AG04450 (cell line): ENCODE data around the gene GFOD1. TPM values are rescaled to one million over a fixed set of nuclear protein-coding genes. Genes with fewer than 3 reads are reported as not detected.

ENCODE experiments used
- CTCF ChIA-PET: fragments of 300-600, 350-600 bp; formaldehyde crosslinking; extraction: SDS; loops from one replicate; lab custom pipeline; 2022; ENCODE audit warnings: antibody characterized with exemption, inconsistent platforms; lab: Charles Lee
- POLR2A ChIA-PET: fragments of 350-600 bp; formaldehyde crosslinking; extraction: SDS; loops from one replicate; lab custom pipeline; 2021; ENCODE audit warnings: antibody characterized with exemption, inconsistent platforms; lab: Yijun Ruan, JAX
- DNase-seq: peaks from one replicate; pipeline ENCODE4 v3.0.0-alpha.2; 2011; ENCODE audit warnings: low read depth, low spot score
- H3K27ac ChIP-seq: one replicate; pipeline ENCODE4 v1.5.1; 2012; ENCODE audit warnings: low read depth, low read length, control low read depth
- H3K27me3 ChIP-seq: one replicate; pipeline ENCODE4 v1.6.0; 2012; ENCODE audit warnings: low read length; ENCODE audit not compliant: control insufficient read depth, insufficient read depth
- H3K4me3 ChIP-seq: 2 replicates; pipeline ENCODE4 v1.5.1; 2011; ENCODE audit warnings: mild to moderate bottlenecking, low read depth, low read length, control low read depth
- H3K9me3 ChIP-seq: 2 replicates; pipeline ENCODE4 v1.5.1; 2012; ENCODE audit warnings: low read length; ENCODE audit not compliant: control insufficient read depth, insufficient read depth
- polyA plus RNA-seq: library from polyadenylated mRNA; depleted of rRNA; stranded (reverse); fragments of >200 nt; gene quantifications from 2 replicates; pipeline ENCODE4 v1.2.3, GENCODE V29; 2011
- TF ChIP-seq, protein P1 (sequence below): IDR thresholded peaks from 2 replicates; pipeline ENCODE4 v1.5.1; 2011; ENCODE audit warnings: low read depth, low read length, control low read depth, inconsistent platforms

The GFOD1 gene
- polyA plus RNA-seq, 1 experiment, result 3.0 TPM

GRCh38 chr6:13378669-13379590, 108.5 kb downstream of the GFOD1 start:
- no peak for DNase-seq
- POLR2A ChIA-PET, result no interaction called here
- Histone ChIP-seq H3K4me3 (no peak overlapping the region), H3K27me3 (no peaks in the 10 kb centered on the region), H3K9me3 (no peaks in the 10 kb centered on the region), H3K27ac (no peak overlapping the region)
- TF ChIP-seq, protein P1, sequence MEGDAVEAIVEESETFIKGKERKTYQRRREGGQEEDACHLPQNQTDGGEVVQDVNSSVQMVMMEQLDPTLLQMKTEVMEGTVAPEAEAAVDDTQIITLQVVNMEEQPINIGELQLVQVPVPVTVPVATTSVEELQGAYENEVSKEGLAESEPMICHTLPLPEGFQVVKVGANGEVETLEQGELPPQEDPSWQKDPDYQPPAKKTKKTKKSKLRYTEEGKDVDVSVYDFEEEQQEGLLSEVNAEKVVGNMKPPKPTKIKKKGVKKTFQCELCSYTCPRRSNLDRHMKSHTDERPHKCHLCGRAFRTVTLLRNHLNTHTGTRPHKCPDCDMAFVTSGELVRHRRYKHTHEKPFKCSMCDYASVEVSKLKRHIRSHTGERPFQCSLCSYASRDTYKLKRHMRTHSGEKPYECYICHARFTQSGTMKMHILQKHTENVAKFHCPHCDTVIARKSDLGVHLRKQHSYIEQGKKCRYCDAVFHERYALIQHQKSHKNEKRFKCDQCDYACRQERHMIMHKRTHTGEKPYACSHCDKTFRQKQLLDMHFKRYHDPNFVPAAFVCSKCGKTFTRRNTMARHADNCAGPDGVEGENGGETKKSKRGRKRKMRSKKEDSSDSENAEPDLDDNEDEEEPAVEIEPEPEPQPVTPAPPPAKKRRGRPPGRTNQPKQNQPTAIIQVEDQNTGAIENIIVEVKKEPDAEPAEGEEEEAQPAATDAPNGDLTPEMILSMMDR, result no peak
- CTCF ChIA-PET, result interaction anchor here (0.9 kb wide), 1 partner anchor 21 kb away, joined by 3 read pairs; no protein-coding TSS in a partner anchor

GRCh38 chr6:13377054-13377758, 110.2 kb downstream of the GFOD1 start:
- Histone ChIP-seq H3K27me3 (no peaks in the 10 kb centered on the region), H3K4me3 (no peak overlapping the region), H3K27ac (no peak overlapping the region), H3K9me3 (no peaks in the 10 kb centered on the region)
- TF ChIP-seq, protein P1, result no peak
- CTCF ChIA-PET, result no interaction called here
- DNase-seq, result no peak
- POLR2A ChIA-PET, result no interaction called here

- H3K27ac ChIP-seq, result no peak overlapping the region
- H3K4me3 ChIP-seq, result no peak overlapping the region
- H3K9me3 ChIP-seq, result no peaks in the 10 kb centered on the region
- ChIA-PET CTCF (no interaction called here), POLR2A (no interaction called here)
- TF ChIP-seq, protein P1, result no peak
- no peaks in the 10 kb centered on the region for H3K27me3 ChIP-seq
- no peak for DNase-seq
Measured at GRCh38 chr6:13375360-13375878, 112.0 kb downstream of the GFOD1 start.

- Histone ChIP-seq H3K4me3 (no peak overlapping the region), H3K27ac (no peak overlapping the region), H3K27me3 (no peaks in the 10 kb centered on the region), H3K9me3 (no peaks in the 10 kb centered on the region)
- ChIA-PET POLR2A (no interaction called here), CTCF (no interaction called here)
- TF ChIP-seq, protein P1, result no peak
- no peak for DNase-seq
Measured at GRCh38 chr6:13373919-13374318, 113.5 kb downstream of the GFOD1 start.

DNA sequence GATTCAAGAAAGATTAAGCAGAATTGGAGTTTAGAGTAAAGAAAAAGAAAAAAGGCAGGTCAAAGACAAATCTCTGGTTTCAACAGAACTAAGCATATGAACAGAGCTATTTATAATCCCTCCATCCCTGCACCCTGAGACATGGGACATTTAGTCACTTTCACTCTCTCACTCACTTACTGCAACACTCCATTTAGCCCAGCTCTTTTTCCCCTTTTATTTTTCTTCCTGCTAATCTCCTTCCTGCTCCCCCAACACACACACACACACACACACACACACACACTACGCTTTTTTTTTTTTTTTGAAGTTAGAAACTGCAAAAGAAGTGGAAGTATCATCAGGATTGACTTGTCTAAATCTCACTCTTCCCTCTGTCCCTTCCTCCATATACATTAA, 113.9 kb downstream of the GFOD1 start:
- DNase-seq, result no peak
- POLR2A ChIA-PET, result no interaction called here
- Histone ChIP-seq H3K27me3 (no peaks in the 10 kb centered on the region), H3K4me3 (no peak overlapping the region), H3K9me3 (no peaks in the 10 kb centered on the region), H3K27ac (no peak overlapping the region)
- TF ChIP-seq, protein P1, result no peak
- CTCF ChIA-PET, result interaction anchor here (0.6 kb wide), 1 partner anchor 254 kb away, joined by 3 read pairs; no protein-coding TSS in a partner anchor
